Kidney (tissue), 22 donors: ENCODE data around the gene DPM3. TPM values are rescaled to one million over a fixed set of nuclear protein-coding genes. Genes with fewer than 3 reads are reported as not detected.
"Not testable (repeated sequence)": the region's sequence is repeated elsewhere in the genome, so short reads cannot be mapped to it uniquely, and the experiment has no call there.

Experiments used
- DNase-seq, 5 donors: peaks; one replicate each; pipeline ENCODE4 v3.0.0-alpha.2; 2013 to 2020
- FAIRE-seq: peaks from 2 replicates; lab custom pipeline; 2012; peaks lifted over from hg19 to GRCh38; lab: Jason Lieb, UNC
- H3K27ac ChIP-seq, 2 donors: one replicate each; pipeline ENCODE4 v1.7.0; 2013; ENCODE audit warnings: low read depth in 2 of 2, low read length in 2 of 2, inconsistent platforms in 1 of 2
- H3K27me3 ChIP-seq: one replicate; pipeline ENCODE4 v1.7.1; 2013; ENCODE audit warnings: low read length, inconsistent platforms; ENCODE audit not compliant: control insufficient read depth, insufficient read depth
- H3K36me3 ChIP-seq, 3 donors: one replicate each; pipeline versions ENCODE4 v1.7.0 to v1.7.1; 2013; ENCODE audit warnings: low read length in 3 of 3, control low read depth in 1 of 3, inconsistent platforms in 1 of 3; ENCODE audit not compliant: insufficient read depth in 3 of 3, control insufficient read depth in 2 of 3
- H3K4me1 ChIP-seq, 3 donors: one replicate each; pipeline versions ENCODE4 v1.7.0 to v1.7.1; 2013; ENCODE audit warnings: low read length in 3 of 3, inconsistent platforms in 1 of 3, low read depth in 1 of 3; ENCODE audit not compliant: control insufficient read depth in 2 of 3, insufficient read depth in 2 of 3
- H3K4me3 ChIP-seq, 3 donors: one replicate each; pipeline versions ENCODE4 v1.7.0 to v1.8.1; 2013; ENCODE audit warnings: low read length in 3 of 3, control low read depth in 1 of 3, inconsistent platforms in 1 of 3
- H3K9ac ChIP-seq, 3 donors: one replicate each; pipeline versions ENCODE4 v1.7.0 to v1.7.1; 2013; ENCODE audit warnings: low read length in 3 of 3, control low read depth in 1 of 3, inconsistent platforms in 1 of 3
- H3K9me3 ChIP-seq, 3 donors: one replicate each; pipeline versions ENCODE4 v1.7.0 to v1.7.1; 2013; ENCODE audit warnings: low read length in 3 of 3, control low read depth in 1 of 3, inconsistent platforms in 1 of 3; ENCODE audit not compliant: control insufficient read depth in 2 of 3, insufficient read depth in 1 of 3
- CTCF ChIP-seq: IDR thresholded peaks from 3 replicates; pipeline ENCODE4 v1.5.1; 2012; ENCODE audit warnings: mild to moderate bottlenecking, moderate library complexity, borderline replicate concordance; ENCODE audit not compliant: insufficient read depth; ENCODE audit errors: extremely low read depth
- intact Hi-C: fragments of 100-400 bp; cut with DNase I; formaldehyde crosslinking; loops from one replicate; pipeline ENCODE4 v1.11.1; 2022
- long read RNA-seq, 10 donors: library from polyadenylated mRNA in 1 of 10; unstranded in 1 of 10; transcript quantifications; one replicate each; pipeline ENCODE4 v2.0.0 and lab custom pipeline, GENCODE V29; 2021 to 2026
- polyA plus RNA-seq: library from polyadenylated mRNA; stranded (reverse); fragments of 350-450 nt; fragmentation: Illumina TruSeq; extraction: RNeasy Lipid Tissue Mini Kit (QIAGEN cat#74804); gene quantifications from one replicate; pipeline ENCODE4 v1.2.3, GENCODE V29; 2014; ENCODE audit warnings: low read depth, low replicate concordance; ENCODE audit not compliant: insufficient read depth
- total RNA-seq: library from RNA; stranded (reverse); fragmentation: NEBNext Ultra II Directional; extraction: Animal tissue kit (Norgen Biotek cat#: 25700); gene quantifications from one replicate; pipeline ENCODE4 v1.2.1, GENCODE V29; 2021
- donor health status: control.
- donor health status: control.
- donor health status: control.
- donor health status: control.
- donor health status: control.
- donor health status: DM: yes; HTN: yes; CAD: no.
- donor health status: Normal renal cell carcinoma (clear cell type).

The DPM3 gene, protein sequence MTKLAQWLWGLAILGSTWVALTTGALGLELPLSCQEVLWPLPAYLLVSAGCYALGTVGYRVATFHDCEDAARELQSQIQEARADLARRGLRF
- total RNA-seq (84.4 TPM), polyA plus RNA-seq (237 TPM)
- long read RNA-seq, donor 1, transcript DPM3-203 (2 exons, 409 nt), result major isoform, 22 of 34 reads
- long read RNA-seq, donor 1, transcript DPM3-202 (1 exons, 517 nt), result minor isoform, 9 of 34 reads
- long read RNA-seq, donor 1, partial matches to known transcripts, result 0 of 34 reads
- long read RNA-seq, donor 1, other reads (novel, unspliced or antisense), result 0 of 34 reads
- long read RNA-seq, donor 2, transcript DPM3-202 (1 exons, 517 nt), result minor isoform, 21 of 76 reads
- long read RNA-seq, donor 2, transcript DPM3-201 (2 exons, 486 nt), result minor isoform, 10 of 76 reads
- long read RNA-seq, donor 2, transcript DPM3-203 (2 exons, 409 nt), result major isoform, 45 of 76 reads
- long read RNA-seq, donor 2, partial matches to known transcripts, result 0 of 76 reads
- long read RNA-seq, donor 2, other reads (novel, unspliced or antisense), result 0 of 76 reads
- long read RNA-seq, donor 3, transcript DPM3-203 (2 exons, 409 nt), result major isoform, 45 of 72 reads
- long read RNA-seq, donor 3, transcript DPM3-201 (2 exons, 486 nt), result minor isoform, 10 of 72 reads
- long read RNA-seq, donor 3, transcript DPM3-202 (1 exons, 517 nt), result minor isoform, 17 of 72 reads
- long read RNA-seq, donor 3, partial matches to known transcripts, result 0 of 72 reads
- long read RNA-seq, donor 3, other reads (novel, unspliced or antisense), result 0 of 72 reads
- long read RNA-seq, donor 4, transcript DPM3-202 (1 exons, 517 nt), result minor isoform, 8 of 27 reads
- long read RNA-seq, donor 4, transcript DPM3-203 (2 exons, 409 nt), result major isoform, 16 of 27 reads
- long read RNA-seq, donor 4, partial matches to known transcripts, result 0 of 27 reads
- long read RNA-seq, donor 4, other reads (novel, unspliced or antisense), result 0 of 27 reads
- long read RNA-seq, donor 5, partial matches to known transcripts, result 0 of 4 reads
- long read RNA-seq, donor 5, other reads (novel, unspliced or antisense), result 0 of 4 reads
- long read RNA-seq, donor 6, transcript DPM3-201 (2 exons, 486 nt), result minor isoform, 14 of 160 reads
- long read RNA-seq, donor 6, transcript DPM3-202 (1 exons, 517 nt), result minor isoform, 63 of 160 reads
- long read RNA-seq, donor 6, transcript DPM3-203 (2 exons, 409 nt), result major isoform, 83 of 160 reads
- long read RNA-seq, donor 6, partial matches to known transcripts, result 0 of 160 reads
- long read RNA-seq, donor 6, other reads (novel, unspliced or antisense), result 0 of 160 reads
- long read RNA-seq, donor 7, transcript DPM3-203 (2 exons, 409 nt), result major isoform, 15 of 36 reads
- long read RNA-seq, donor 7, transcript DPM3-201 (2 exons, 486 nt), result minor isoform, 5 of 36 reads
- long read RNA-seq, donor 7, transcript DPM3-202 (1 exons, 517 nt), result major isoform, 15 of 36 reads
- long read RNA-seq, donor 7, partial matches to known transcripts, result 0 of 36 reads
- long read RNA-seq, donor 7, other reads (novel, unspliced or antisense), result 1 of 36 reads
- long read RNA-seq, donor 8, transcript DPM3-203 (2 exons, 409 nt), result major isoform, 37 of 63 reads
- long read RNA-seq, donor 8, transcript DPM3-202 (1 exons, 517 nt), result minor isoform, 15 of 63 reads
- long read RNA-seq, donor 8, transcript DPM3-201 (2 exons, 486 nt), result minor isoform, 11 of 63 reads
- long read RNA-seq, donor 8, partial matches to known transcripts, result 0 of 63 reads
- long read RNA-seq, donor 8, other reads (novel, unspliced or antisense), result 0 of 63 reads
- long read RNA-seq, donor 9, transcript DPM3-203 (2 exons, 409 nt), result major isoform, 19 of 30 reads
- long read RNA-seq, donor 9, transcript DPM3-201 (2 exons, 486 nt), result minor isoform, 7 of 30 reads
- long read RNA-seq, donor 9, partial matches to known transcripts, result 0 of 30 reads
- long read RNA-seq, donor 9, other reads (novel, unspliced or antisense), result 0 of 30 reads
- long read RNA-seq, donor 10, transcript DPM3-202 (1 exons, 517 nt), result minor isoform, 20 of 61 reads
- long read RNA-seq, donor 10, transcript DPM3-203 (2 exons, 409 nt), result major isoform, 36 of 61 reads
- long read RNA-seq, donor 10, transcript DPM3-201 (2 exons, 486 nt), result minor isoform, 5 of 61 reads
- long read RNA-seq, donor 10, partial matches to known transcripts, result 0 of 61 reads
- long read RNA-seq, donor 10, other reads (novel, unspliced or antisense), result 0 of 61 reads

DNA sequence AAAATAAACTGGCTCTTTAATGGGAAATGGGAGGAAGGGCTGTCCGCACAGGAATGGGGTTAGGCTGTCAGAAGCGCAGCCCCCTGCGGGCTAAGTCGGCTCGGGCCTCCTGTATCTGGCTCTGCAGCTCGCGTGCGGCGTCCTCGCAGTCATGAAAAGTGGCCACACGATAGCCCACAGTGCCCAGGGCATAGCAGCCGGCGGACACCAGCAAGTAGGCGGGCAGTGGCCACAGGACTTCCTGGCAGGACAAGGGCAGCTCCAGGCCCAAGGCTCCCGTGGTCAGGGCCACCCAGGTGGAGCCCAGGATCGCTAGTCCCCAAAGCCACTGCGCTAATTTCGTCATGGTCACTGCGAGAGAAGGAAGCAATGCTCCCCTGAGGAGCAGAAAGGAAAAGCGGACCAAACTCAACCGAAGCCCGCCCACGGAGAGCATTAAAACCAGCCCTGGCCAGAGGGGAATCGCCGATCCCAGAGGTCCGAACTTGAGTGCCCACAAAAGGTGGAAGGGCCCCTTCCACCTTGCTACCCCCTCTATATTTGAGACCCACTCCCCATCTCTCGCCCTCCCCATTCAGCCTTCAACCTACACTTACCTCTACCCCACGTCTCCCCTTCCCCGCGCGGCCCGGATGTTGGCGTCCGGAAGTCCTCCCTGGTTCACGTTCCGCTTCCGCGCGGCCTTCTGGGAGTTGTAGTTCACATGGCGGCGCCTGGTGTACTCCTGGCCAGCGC is at the start of gene DPM3:
Gene DPM3 (minus strand): TSS at position 637 of the 735 bp plus-strand sequence. CDS start 291 bp downstream, at position 346.
- Histone ChIP-seq H3K4me3 (peak within 1 kb of the TSS; percentile 97 to 98 (median 97)), H3K4me1 (peaks cover 0 to 12% (median 5%) of the 10 kb centered on the region in 3 donors), H3K9me3 (no peaks in the 10 kb centered on the region), H3K36me3 (no peaks in the 10 kb centered on the region), H3K9ac (peak within 1 kb of the TSS; percentile 96 to 99 (median 98)), H3K27ac (peak within 1 kb of the TSS; percentile 88 to 95), H3K27me3 (no peaks in the 10 kb centered on the region)
- no peak for TF ChIP-seq CTCF
- FAIRE-seq (no peak), DNase-seq (peak; percentile 88 to 96 (median 91))
- intact Hi-C loops, result no loop called here

- H3K27me3 ChIP-seq, H3K9me3 ChIP-seq, FAIRE-seq, intact Hi-C loops, H3K4me3 ChIP-seq, H3K9ac ChIP-seq, H3K27ac ChIP-seq, H3K36me3 ChIP-seq: not testable (repeated sequence)
- DNase-seq, result peak in 1 of 5 donors; percentile 66
- peaks cover 0 to 33% (median 7%) of the 10 kb centered on the region in 3 donors for H3K4me1 ChIP-seq
These were observed 49.6 kb upstream of the DPM3 start for GRCh38 chr1:155189926-155190325.

DNA sequence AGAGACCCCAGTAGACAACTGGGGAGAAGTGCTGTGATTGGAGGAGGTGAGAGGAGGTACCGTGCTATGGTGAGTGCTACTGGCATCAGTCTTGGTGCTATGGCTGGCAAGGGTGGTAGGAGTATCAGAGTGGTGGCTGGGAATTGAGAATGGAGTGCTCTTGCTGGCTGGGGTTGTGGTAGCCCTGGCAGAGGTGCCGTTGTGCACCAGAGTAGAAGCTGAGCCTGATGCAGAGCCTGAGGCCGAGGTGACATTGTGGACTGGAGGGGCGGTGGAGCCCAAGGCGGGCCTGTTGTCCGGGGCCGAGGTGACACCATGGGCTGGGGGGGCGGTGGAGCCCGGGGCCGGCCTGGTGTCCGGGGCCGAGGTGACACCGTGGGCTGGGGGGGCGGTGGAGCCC is 47.9 kb upstream of the DPM3 start:
- DNase-seq (peak in 1 of 5 donors; percentile 60), FAIRE-seq (no peak)
- H3K9me3 ChIP-seq, result no peaks in the 10 kb centered on the region
- peak overlapping the region in 1 of 2 donors; percentile 32 for H3K27ac ChIP-seq
- TF ChIP-seq CTCF, result no peak
- no peaks in the 10 kb centered on the region for H3K36me3 ChIP-seq
- H3K9ac ChIP-seq, result peak overlapping the region in 1 of 3 donors; percentile 31
- peak overlapping the region in 1 of 3 donors; percentile 20 for H3K4me3 ChIP-seq
- H3K27me3 ChIP-seq, result no peaks in the 10 kb centered on the region
- H3K4me1 ChIP-seq, result peaks cover 0 to 28% (median 7%) of the 10 kb centered on the region in 3 donors
- intact Hi-C loops, result no loop called here
